KMS-11 (cell line): ENCODE measurements around the gene FANCC.

ENCODE experiments used
- H2AFZ ChIP-seq: fragments of 200-600 bp; sonication (generic); 2 replicates; pipeline ENCODE4 v1.6.1; 2016; ENCODE audit warnings: antibody characterized with exemption, mixed run types, low read depth
- H3K27ac ChIP-seq: fragments of 200-600 bp; sonication (generic); 2 replicates; pipeline ENCODE4 v1.6.1; 2016; ENCODE audit warnings: mild to moderate bottlenecking, mixed run types
- H3K27me3 ChIP-seq: fragments of 200-600 bp; sonication (generic); 2 replicates; pipeline ENCODE4 v1.6.1; 2017; ENCODE audit warnings: mild to moderate bottlenecking, low read depth, mixed run types, moderate library complexity; ENCODE audit not compliant: insufficient read depth
- H3K36me3 ChIP-seq: fragments of 200-600 bp; sonication (generic); 2 replicates; pipeline ENCODE4 v1.6.1; 2017; ENCODE audit warnings: mild to moderate bottlenecking, mixed run types; ENCODE audit not compliant: insufficient read depth
- H3K4me1 ChIP-seq: fragments of 200-600 bp; sonication (generic); 2 replicates; pipeline ENCODE4 v1.6.1; 2016; ENCODE audit warnings: mild to moderate bottlenecking, low read depth, mixed run types; ENCODE audit not compliant: poor library complexity, severe bottlenecking
- H3K4me2 ChIP-seq: fragments of 200-600 bp; sonication (generic); 2 replicates; pipeline ENCODE4 v1.7.0; 2016; ENCODE audit warnings: mild to moderate bottlenecking, mixed run types
- H3K4me3 ChIP-seq: fragments of 200-600 bp; sonication (generic); IDR thresholded peaks from 2 replicates; pipeline ENCODE4 v1.6.1; 2017; ENCODE audit warnings: low read depth, low read length, mixed read lengths; ENCODE audit not compliant: insufficient read depth
- H3K79me2 ChIP-seq: fragments of 200-600 bp; sonication (generic); 2 replicates; pipeline ENCODE4 v1.6.1; 2016; ENCODE audit warnings: low read depth, mixed run types; ENCODE audit not compliant: insufficient read depth
- H3K9ac ChIP-seq: fragments of 200-600 bp; sonication (generic); 2 replicates; pipeline ENCODE4 v1.6.1; 2016; ENCODE audit warnings: mild to moderate bottlenecking, mixed run types
- H4K20me1 ChIP-seq: fragments of 200-600 bp; sonication (generic); 2 replicates; pipeline ENCODE4 v1.6.1; 2016; ENCODE audit warnings: mild to moderate bottlenecking, mixed run types; ENCODE audit not compliant: insufficient read depth
- CTCF ChIP-seq: fragments of 200-600 bp; sonication (generic); conservative IDR thresholded peaks from 2 replicates; pipeline ENCODE4 v1.6.1; 2017; ENCODE audit warnings: low read depth, mild to moderate bottlenecking, antibody characterized with exemption, low read length, moderate library complexity, mixed read lengths

The FANCC gene

GRCh38 chr9:95101326-95101725 lies 216.2 kb downstream of the FANCC start:
- Histone ChIP-seq H4K20me1 (no peaks in the 10 kb centered on the region), H3K27me3 (no peaks in the 10 kb centered on the region), H3K4me2 (no peak overlapping the region), H3K79me2 (no peaks in the 10 kb centered on the region), H3K27ac (no peak overlapping the region), H3K4me3 (no peak overlapping the region), H3K4me1 (no peaks in the 10 kb centered on the region), H3K36me3 (no peaks in the 10 kb centered on the region), H3K9ac (no peak overlapping the region), H2AFZ (no peak overlapping the region)
- no peak for TF ChIP-seq CTCF

GRCh38 chr9:95100071-95100627 lies 217.4 kb downstream of the FANCC start:
- Histone ChIP-seq H3K36me3 (no peaks in the 10 kb centered on the region), H3K4me3 (no peak overlapping the region), H3K4me2 (no peak overlapping the region), H3K27me3 (no peaks in the 10 kb centered on the region), H3K27ac (no peak overlapping the region), H3K9ac (no peak overlapping the region), H4K20me1 (no peaks in the 10 kb centered on the region), H3K4me1 (no peaks in the 10 kb centered on the region), H3K79me2 (no peaks in the 10 kb centered on the region), H2AFZ (no peak overlapping the region)
- no peak for TF ChIP-seq CTCF

- no peaks in the 10 kb centered on the region for H3K79me2 ChIP-seq
- H3K4me1 ChIP-seq = no peaks in the 10 kb centered on the region
- H2AFZ ChIP-seq = no peak overlapping the region
- no peaks in the 10 kb centered on the region for H3K27me3 ChIP-seq
- TF ChIP-seq CTCF = no peak
- H4K20me1 ChIP-seq = no peaks in the 10 kb centered on the region
- no peak overlapping the region for H3K4me2 ChIP-seq
- H3K9ac ChIP-seq = no peak overlapping the region
- no peaks in the 10 kb centered on the region for H3K36me3 ChIP-seq
- no peak overlapping the region for H3K27ac ChIP-seq
- H3K4me3 ChIP-seq = no peak overlapping the region
Observed at GRCh38 chr9:95099321-95100070, 218.0 kb downstream of the FANCC start.

- no peak overlapping the region for H3K4me2 ChIP-seq
- no peaks in the 10 kb centered on the region for H3K4me1 ChIP-seq
- no peak overlapping the region for H3K4me3 ChIP-seq
- H3K9ac ChIP-seq = no peak overlapping the region
- no peak overlapping the region for H2AFZ ChIP-seq
- H4K20me1 ChIP-seq = no peaks in the 10 kb centered on the region
- H3K36me3 ChIP-seq = no peaks in the 10 kb centered on the region
- no peak overlapping the region for H3K27ac ChIP-seq
- no peaks in the 10 kb centered on the region for H3K79me2 ChIP-seq
- TF ChIP-seq CTCF = no peak
- H3K27me3 ChIP-seq = no peaks in the 10 kb centered on the region
Observed at GRCh38 chr9:95098391-95098921, 219.1 kb downstream of the FANCC start.
